Epithelial cell of proximal tubule (primary cell): ENCODE measurements around the gene AMZ2. TPM values are rescaled to one million over a fixed set of nuclear protein-coding genes. Genes with fewer than 3 reads are reported as not detected.
"Not testable (repeated sequence)": the region's sequence is repeated elsewhere in the genome, so short reads cannot be mapped to it uniquely, and the experiment has no call there.

ENCODE experiments used
- DNase-seq: peaks from one replicate; pipeline ENCODE4 v3.0.0-alpha.2; 2011; ENCODE audit warnings: low read depth
- H3K4me3 ChIP-seq: 2 replicates; pipeline ENCODE4 v1.5.1; 2011; ENCODE audit warnings: low read depth, mild to moderate bottlenecking, low read length
- total RNA-seq: library from RNA; depleted of rRNA; stranded (reverse); fragments of >200 nt; gene quantifications from 2 replicates; pipeline ENCODE4 v1.2.3, GENCODE V29; 2015
- TF ChIP-seq, protein P1 (sequence below): conservative IDR thresholded peaks from 2 replicates; pipeline ENCODE4 v1.5.1; 2012; ENCODE audit warnings: low read depth, mild to moderate bottlenecking, low read length

AMZ2 gene
- total RNA-seq, 1 donor from 2014 or later, result 90.0 TPM

DNA sequence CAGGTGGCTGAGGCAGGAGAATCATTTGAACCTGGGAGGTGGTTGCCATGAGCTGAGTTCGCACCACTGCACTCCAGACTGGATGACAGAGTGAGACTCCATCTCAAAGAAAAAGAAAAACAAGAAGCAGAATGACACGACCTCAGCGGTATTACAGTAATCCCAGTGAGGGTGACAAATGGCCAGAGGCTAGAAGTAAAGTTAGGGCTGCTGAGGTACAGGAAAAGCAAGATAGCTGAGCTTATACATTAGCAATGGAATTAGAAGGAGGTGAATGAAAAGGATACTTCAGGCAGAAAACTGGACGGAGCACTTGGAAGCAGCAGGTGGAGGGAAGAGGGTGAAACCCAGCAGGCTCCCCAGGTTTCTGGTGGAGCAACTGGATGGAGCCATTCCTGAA lies 26.1 kb upstream of the AMZ2 start:
- no peak for DNase-seq
- TF ChIP-seq, protein P1, sequence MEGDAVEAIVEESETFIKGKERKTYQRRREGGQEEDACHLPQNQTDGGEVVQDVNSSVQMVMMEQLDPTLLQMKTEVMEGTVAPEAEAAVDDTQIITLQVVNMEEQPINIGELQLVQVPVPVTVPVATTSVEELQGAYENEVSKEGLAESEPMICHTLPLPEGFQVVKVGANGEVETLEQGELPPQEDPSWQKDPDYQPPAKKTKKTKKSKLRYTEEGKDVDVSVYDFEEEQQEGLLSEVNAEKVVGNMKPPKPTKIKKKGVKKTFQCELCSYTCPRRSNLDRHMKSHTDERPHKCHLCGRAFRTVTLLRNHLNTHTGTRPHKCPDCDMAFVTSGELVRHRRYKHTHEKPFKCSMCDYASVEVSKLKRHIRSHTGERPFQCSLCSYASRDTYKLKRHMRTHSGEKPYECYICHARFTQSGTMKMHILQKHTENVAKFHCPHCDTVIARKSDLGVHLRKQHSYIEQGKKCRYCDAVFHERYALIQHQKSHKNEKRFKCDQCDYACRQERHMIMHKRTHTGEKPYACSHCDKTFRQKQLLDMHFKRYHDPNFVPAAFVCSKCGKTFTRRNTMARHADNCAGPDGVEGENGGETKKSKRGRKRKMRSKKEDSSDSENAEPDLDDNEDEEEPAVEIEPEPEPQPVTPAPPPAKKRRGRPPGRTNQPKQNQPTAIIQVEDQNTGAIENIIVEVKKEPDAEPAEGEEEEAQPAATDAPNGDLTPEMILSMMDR, result no peak
- no peak overlapping the region for H3K4me3 ChIP-seq

DNA sequence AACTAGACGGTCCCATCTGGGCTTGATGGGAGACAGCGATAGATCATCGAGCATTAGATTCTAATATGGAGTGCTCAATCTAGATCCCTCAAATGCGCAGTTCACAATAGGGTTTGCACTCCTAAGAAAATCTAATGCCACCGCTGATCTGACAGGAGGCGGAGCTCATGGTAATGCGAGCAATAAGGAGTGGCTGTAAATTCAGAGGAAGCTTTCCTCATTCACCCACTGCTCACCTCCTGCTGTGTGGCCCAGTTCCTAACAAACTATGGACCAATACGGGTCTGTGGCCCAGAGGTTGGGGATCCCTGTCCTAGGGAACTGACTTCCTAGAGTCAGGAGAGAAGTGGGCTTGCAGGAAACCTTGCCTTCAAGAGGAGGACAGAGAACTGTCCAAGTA lies 25.2 kb upstream of the AMZ2 start:
- H3K4me3 ChIP-seq, result no peak overlapping the region
- DNase-seq, result no peak
- TF ChIP-seq, protein P1, result no peak

DNA sequence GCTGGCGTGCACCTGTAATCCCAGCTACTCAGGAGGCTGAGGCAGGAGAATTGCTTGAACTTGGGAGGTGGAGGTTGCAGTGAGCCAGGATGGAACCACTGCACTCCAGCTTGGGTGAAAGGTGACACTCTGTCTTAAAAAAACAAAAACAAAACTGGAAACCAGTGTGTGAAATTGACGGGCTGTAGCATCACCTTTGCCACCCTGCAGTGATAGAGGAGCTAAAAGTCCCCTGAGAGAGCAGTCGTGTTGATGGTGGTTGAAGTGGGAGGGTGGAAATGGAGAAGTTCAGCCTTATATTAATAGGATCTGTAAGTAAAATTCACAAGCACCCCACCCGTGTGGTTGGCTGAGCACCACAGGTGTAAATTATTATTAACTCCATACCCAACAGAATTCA lies 22.8 kb upstream of the AMZ2 start:
- not testable (repeated sequence) for H3K4me3 ChIP-seq

DNA sequence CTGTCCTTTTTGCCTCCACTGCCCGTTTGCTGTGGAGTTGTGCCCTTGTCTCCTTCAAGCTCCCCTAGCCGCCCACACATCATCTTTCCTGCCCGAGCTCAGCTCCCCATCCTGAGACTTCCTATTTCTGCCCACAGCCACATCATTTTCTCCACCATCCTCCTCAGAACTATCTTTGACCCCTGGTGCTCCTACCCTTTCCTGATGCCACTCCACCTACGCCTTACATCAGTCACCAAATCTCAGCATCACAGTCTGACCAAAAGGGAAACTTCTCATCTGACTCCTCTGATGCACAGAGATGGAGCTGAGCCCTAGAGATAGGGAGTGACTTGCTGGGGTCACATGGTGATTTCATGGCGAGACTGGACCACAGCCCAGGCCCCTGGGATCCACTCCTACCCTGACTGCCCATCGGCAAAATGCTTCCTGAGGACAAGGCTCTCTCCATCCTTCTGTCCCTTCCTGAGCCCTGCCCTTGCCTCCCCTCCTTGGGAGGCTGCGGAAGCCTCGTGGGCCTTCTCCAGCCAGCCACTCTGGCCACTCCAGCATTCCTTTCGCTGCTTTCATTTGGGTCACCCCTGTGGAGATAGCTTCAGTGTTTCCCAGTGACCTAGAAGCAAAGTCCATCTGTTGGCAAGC lies 19.7 kb upstream of the AMZ2 start:
- not testable (repeated sequence) for H3K4me3 ChIP-seq, DNase-seq

More for the DNA sequence above, 22.8 kb upstream of the AMZ2 start:
- DNase-seq, result not testable (repeated sequence)

DNA sequence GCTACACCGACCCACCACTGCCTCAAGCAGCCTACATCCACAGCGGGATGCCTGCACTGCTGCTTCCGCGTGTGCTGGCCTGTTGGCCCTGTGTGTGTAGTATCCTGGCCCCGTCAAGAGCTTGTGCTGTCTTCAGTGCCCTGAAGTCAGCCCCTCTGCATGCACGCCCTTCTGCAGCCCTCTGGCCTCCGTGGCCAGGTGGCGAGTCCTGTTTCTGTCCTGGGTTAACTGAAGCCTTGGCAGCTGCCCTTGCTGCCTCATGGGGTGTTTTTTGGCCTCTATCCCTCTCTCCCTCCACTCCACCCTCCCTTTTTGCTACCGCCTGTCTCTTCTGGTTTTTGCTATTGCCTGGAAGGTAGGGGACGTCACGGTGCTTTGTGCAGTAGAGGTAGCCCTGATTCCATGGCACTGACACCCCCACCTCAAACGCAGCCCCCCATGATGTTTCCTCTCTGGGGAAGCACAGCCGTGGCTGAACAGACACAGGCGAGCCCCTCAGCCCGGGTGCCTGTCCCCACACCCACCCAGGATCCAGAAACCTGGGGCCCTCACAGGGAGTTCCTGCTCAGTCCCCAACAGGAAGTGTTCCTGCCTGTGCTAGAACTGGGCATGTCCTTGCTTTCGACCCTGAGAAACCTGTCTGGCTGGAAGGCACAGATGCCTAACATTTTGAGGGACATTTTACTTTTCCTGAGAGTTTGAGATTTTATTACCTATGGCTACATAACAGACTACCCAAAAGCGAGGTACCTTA lies 18.8 kb upstream of the AMZ2 start:
- no peak overlapping the region for H3K4me3 ChIP-seq
- TF ChIP-seq, protein P1, result no peak
- DNase-seq, result no peak

DNA sequence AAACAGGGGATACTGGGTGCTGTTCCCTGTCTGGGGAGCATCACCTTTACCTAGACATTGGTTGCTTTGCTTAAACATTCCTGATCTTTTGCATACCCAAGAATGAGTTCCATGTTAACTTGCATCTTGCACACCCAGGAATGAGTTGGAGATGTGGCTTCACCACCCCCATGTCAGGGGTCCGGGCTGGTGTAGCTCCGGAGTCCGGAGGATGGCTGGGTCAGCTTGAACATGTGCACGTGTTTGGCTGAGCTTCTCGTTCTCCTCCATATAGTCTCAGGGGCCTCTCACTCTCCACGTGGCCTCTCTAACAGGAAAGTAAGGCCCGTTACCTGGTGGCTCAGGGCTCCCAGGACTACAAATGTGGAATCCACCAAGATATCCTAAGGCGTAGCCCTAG lies 18.2 kb upstream of the AMZ2 start:
- no peak overlapping the region for H3K4me3 ChIP-seq
- TF ChIP-seq, protein P1, result no peak

DNA sequence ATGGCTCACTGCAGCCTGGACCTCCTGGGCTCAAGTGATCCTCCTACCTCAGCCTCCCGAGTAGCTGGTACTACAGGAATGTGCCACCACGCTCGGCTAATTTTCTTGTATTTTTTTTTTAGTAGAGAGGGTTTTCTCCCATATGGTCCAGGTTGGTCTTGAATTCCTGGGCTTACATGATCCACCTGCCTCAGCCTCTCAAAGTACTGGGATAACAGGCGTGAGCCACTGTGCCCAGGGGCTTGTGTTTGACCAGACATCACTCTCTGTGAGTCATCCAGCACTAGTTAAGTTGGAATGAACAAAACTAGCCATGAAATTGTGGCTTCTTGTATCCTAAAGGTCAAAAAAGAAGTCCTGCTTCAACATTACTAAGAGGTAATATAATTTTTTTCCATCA lies 16.7 kb upstream of the AMZ2 start:
- not testable (repeated sequence) for DNase-seq, H3K4me3 ChIP-seq

More for the DNA sequence above, 18.2 kb upstream of the AMZ2 start:
- no peak for DNase-seq

DNA sequence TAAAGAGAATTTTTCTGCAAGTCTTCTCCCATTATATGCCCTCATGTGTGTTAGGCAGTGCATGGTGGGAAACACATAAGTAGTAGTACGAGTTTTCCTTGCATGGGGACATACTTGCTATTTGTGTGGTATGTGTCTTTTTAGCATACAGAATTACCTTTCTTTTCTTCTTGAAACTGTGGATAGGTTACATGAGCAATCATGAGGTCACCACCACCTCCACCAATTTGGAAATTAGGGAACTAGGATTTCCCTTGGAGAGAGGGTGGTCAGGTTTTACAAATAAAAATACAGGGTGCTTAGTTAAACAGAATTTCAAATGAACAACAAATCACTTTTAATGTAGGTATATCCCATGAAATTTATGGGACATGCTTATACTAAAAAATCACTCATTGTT lies 16.3 kb upstream of the AMZ2 start:
- DNase-seq, result no peak
- no peak overlapping the region for H3K4me3 ChIP-seq
- TF ChIP-seq, protein P1, result no peak

DNA sequence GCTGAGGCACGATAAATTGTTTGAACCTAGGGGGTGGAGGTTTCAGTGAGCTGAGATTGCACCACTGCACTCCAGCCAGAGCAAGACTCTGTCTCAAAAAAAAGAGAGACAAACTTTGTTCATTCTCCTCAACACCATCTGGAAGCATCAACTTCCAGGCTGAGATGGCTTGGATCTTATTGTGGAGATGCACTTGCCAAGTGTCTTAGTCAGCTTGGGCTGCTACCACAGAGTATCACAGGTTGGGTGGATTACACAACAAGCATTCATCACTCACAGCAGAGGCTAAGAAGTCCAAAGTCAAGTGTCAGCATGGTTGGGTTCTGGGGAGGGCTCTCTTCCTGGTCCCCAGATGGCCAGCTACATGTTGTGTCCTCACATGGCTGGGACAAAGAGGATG lies 15.1 kb upstream of the AMZ2 start:
- peak; percentile 33 for DNase-seq
- H3K4me3 ChIP-seq, result not testable (repeated sequence)

DNA sequence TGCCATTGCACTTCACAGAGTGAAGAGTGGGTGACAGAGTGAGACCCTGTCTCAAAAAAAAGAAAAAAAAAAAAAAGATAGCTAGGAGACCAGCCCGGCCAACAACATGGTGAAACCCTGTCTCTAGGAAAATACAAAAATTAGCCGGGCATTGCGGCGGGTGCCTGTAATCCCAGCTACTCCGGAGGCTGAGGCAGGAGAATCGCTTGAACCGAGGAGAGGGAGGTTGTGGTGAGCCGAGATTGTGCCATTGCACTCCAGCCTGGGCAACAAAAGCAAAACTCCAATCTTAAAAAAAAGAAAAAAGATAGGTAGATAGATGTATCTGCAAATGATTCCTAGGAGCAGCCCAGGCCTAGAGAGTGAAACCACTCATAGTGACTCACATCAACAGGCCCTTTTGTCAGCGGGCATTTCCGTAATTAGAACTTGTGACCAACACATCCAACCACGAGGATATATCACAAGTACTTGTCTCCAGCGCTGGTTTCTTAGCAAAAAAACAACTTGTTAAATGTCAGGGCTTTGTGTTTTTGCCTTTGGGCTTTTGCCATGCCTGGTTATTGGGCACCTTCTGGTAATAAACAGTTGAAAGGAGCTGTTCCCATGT lies 13.0 kb upstream of the AMZ2 start:
- peak; percentile 95 for DNase-seq
- H3K4me3 ChIP-seq, result not testable (repeated sequence)

DNA sequence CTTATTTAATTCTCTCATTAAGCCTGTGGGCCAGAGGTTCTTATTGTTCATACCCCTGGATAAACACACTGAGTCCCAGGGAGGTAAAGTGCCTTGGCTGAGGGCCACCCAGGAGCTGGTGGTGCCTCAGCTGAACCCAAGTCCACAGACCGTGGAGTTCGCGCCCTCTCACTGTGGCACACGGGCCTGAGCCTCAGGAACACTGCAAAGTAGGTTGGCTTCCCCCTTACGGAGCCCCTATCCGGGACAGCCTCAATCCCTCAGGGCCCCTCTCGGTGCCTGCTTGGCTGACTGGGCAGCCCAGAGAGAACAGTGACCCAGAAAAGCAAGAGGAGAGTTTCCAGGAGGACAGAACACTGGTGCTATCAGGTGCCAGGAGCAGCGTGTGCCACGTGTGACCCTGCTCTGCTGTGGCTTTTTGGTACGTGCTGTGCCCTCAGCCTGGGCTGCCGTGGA lies 12.5 kb upstream of the AMZ2 start:
- not testable (repeated sequence) for H3K4me3 ChIP-seq, DNase-seq

DNA sequence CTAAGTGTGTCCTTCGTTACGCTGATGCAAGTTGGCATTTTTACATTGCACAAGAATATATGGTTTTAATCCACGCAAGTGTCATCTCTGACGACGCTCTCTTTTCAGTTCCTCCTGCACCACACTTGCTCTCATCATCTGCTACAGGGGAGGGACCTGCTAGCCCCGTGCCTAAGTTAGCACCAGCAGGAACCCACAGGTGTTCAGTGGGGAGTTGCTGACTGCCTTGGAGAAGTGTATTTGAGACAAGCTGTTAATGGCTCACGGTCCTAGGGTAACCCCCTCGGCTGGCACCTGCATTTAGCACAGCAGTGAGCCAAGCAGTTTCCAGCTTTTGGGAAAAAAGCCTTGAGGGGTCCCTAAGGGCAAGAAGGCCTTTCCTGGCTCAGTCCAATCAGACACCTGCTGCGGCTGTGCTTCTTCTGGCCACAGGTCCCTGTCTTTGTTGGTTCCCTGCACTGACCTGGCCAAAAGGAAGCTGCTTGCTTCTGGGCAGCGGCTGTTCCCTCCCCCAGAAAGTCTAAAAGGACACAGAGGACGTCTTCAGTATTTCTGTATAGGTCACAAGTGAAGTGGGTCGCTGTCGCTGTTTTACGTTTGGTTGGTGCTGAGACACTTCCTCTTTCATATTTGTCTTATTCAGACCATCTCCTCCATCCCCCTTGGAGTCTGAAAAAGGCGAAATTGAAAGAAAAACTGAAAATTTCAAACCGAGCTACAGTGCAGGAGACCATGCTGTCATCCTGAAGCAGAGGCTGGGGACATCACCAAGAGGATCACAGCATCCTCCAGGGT lies 10.3 kb upstream of the AMZ2 start:
- not testable (repeated sequence) for DNase-seq, H3K4me3 ChIP-seq
